Measurements from ENCODE around the gene BET1L.

GRCh38 chr11:208181-208916 is 1.1 kb upstream of the BET1L start:
- TF ChIP-seq CTCF (IDR thresholded peaks at IDR 0.05; ENCODE audit: insufficient read depth, low read depth, low read length) (no peak), EZH2 (IDR thresholded peaks at IDR 0.05; ENCODE audit: insufficient read depth, low read length) (no peak)

Data from astrocyte (in vitro differentiated cells and primary cell).